SU-DHL-6 (cell line): ENCODE data around the gene ANKRD33B.
A peak's percentile ranks its signal among the peaks of the same experiment; 100 is the strongest.

Experiments
- H2AFZ ChIP-seq: fragments of 200-600 bp; sonication (generic); 2 replicates; pipeline ENCODE4 v1.6.1; 2014; ENCODE audit warnings: low read depth, mild to moderate bottlenecking, moderate library complexity, mixed read lengths, antibody characterized with exemption, low read length; ENCODE audit not compliant: severe bottlenecking
- H3F3A ChIP-seq: fragments of 200-600 bp; shearing (Covaris generic); 2 replicates; pipeline ENCODE4 v1.6.0; 2016; ENCODE audit warnings: antibody characterized with exemption, mild to moderate bottlenecking; ENCODE audit not compliant: insufficient read depth
- H3K27ac ChIP-seq: fragments of 200-600 bp; sonication (generic); 2 replicates; pipeline ENCODE4 v1.5.1; 2016; ENCODE audit warnings: low read depth, mild to moderate bottlenecking, low read length, moderate library complexity, mixed read lengths
- H3K27me3 ChIP-seq: fragments of 200-600 bp; sonication (generic), shearing (Covaris generic); 2 replicates; pipeline ENCODE4 v1.6.0; 2014; ENCODE audit warnings: mild to moderate bottlenecking, low read length
- H3K36me3 ChIP-seq: fragments of 200-600 bp; sonication (generic); 2 replicates; pipeline ENCODE4 v1.6.1; 2014; ENCODE audit warnings: mild to moderate bottlenecking, low read length, mixed read lengths
- H3K4me2 ChIP-seq: fragments of 300-600, 200-600 bp; shearing (Covaris generic), sonication (generic); 2 replicates; pipeline ENCODE4 v1.6.0; 2014; ENCODE audit warnings: low read length, low read depth, mild to moderate bottlenecking; ENCODE audit not compliant: poor library complexity, severe bottlenecking
- H3K4me3 ChIP-seq: fragments of 200-600 bp; sonication (generic); 2 replicates; pipeline ENCODE4 v1.5.1; 2014; ENCODE audit warnings: antibody characterized with exemption, low read length, mild to moderate bottlenecking, mixed read lengths; ENCODE audit not compliant: insufficient read depth, poor library complexity, severe bottlenecking
- H3K79me2 ChIP-seq: fragments of 200-600 bp; sonication (generic); 2 replicates; pipeline ENCODE4 v1.6.1; 2014; ENCODE audit warnings: mild to moderate bottlenecking, low read length, moderate library complexity; ENCODE audit not compliant: insufficient read depth
- H3K9ac ChIP-seq: fragments of 200-600 bp; sonication (generic); 2 replicates; pipeline ENCODE4 v1.7.0; 2014; ENCODE audit warnings: mild to moderate bottlenecking, low read length
- H3K9me2 ChIP-seq: fragments of 200-600 bp; sonication (generic); replicated peaks from 2 replicates; pipeline ENCODE4 v1.6.1; 2014; ENCODE audit warnings: low read length; ENCODE audit not compliant: insufficient read depth
- H3K9me3 ChIP-seq: fragments of 200-600 bp; sonication (generic); 2 replicates; pipeline ENCODE4 v1.6.1; 2014; ENCODE audit warnings: low read length, mixed read lengths; ENCODE audit not compliant: insufficient read depth
- H4K20me1 ChIP-seq: fragments of 200-600 bp; sonication (generic); 2 replicates; pipeline ENCODE4 v1.6.1; 2014; ENCODE audit warnings: low read depth, mild to moderate bottlenecking, antibody characterized with exemption, low read length, moderate library complexity, mixed read lengths
- CTCF ChIP-seq: fragments of 200-600 bp; sonication (generic); IDR thresholded peaks from one replicate; pipeline ENCODE4 v1.5.1; 2017; ENCODE audit warnings: antibody characterized with exemption, mild to moderate bottlenecking, low read length, moderate library complexity; ENCODE audit not compliant: insufficient read depth, poor library complexity, severe bottlenecking
- EZH2phosphoT487 ChIP-seq: fragments of 200-600 bp; sonication (generic), shearing (Covaris generic); conservative IDR thresholded peaks from 2 replicates; pipeline ENCODE4 v1.6.1; 2018; ENCODE audit warnings: mild to moderate bottlenecking, antibody characterized with exemption, low read length, moderate library complexity, mixed read lengths

ANKRD33B gene

GRCh38 chr5:10599862-10600284 lies 36.0 kb downstream of the ANKRD33B start:
- peak overlapping the region; percentile 82 for H3K27ac ChIP-seq
- H3K36me3 ChIP-seq: peaks cover 8% of the 10 kb centered on the region; the same call in 1 of the 2 replicates
- peak overlapping the region; percentile 56 for H3K4me2 ChIP-seq

DNA sequence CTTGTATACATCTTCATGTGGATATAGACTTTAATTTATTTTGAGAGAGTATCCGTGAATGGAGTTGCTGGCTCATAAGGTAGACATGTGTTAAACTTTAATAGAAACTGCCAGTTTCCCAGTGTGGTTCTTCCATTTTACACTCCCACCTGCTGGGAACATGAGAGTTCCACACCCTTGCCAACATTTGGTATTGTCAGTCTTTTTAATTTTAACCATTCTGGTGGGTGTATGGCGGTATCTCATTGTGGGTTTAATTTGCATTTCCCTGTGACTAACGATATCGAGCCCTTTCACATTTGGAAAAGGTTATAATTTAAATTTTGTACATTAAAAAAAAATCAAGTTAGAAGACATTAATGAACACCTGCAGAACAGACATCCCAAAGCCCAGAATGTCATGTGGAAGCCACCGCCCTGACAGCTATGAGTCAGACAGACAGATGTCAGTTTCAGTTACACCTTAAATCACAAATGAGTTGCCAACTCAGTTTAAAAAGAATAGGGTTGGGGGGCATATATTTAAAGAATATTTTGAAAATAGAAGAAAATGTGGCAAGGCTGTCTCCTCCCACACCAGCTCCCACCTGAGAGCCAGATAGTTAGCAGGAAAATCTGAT lies 36.9 kb downstream of the ANKRD33B start:
- H3K9me2 ChIP-seq: no peaks in the 10 kb centered on the region
- H3F3A ChIP-seq: peaks cover 69% of the 10 kb centered on the region
- no peak overlapping the region for H2AFZ ChIP-seq
- H3K27ac ChIP-seq: peak overlapping the region; percentile 82
- no peak for TF ChIP-seq CTCF
- no peak for TF ChIP-seq EZH2phosphoT487
- peak overlapping the region; percentile 16 for H3K4me3 ChIP-seq
- no peaks in the 10 kb centered on the region for H3K27me3 ChIP-seq
- peaks cover 68% of the 10 kb centered on the region for H3K79me2 ChIP-seq
- H3K9ac ChIP-seq: peak overlapping the region; percentile 32
- peaks cover 8% of the 10 kb centered on the region; the same call in 1 of the 2 replicates for H3K36me3 ChIP-seq
- H3K9me3 ChIP-seq: no peaks in the 10 kb centered on the region
- H3K4me2 ChIP-seq: peak overlapping the region; percentile 56
- no peaks in the 10 kb centered on the region for H4K20me1 ChIP-seq

More at GRCh38 chr5:10599862-10600284, 36.0 kb downstream of the ANKRD33B start:
- no peaks in the 10 kb centered on the region for H4K20me1 ChIP-seq
- peaks cover 60% of the 10 kb centered on the region for H3F3A ChIP-seq
- H3K79me2 ChIP-seq: peaks cover 71% of the 10 kb centered on the region
- no peaks in the 10 kb centered on the region for H3K27me3 ChIP-seq
- no peak overlapping the region for H3K9ac ChIP-seq
- H3K4me3 ChIP-seq: peak overlapping the region; percentile 16
- H2AFZ ChIP-seq: no peak overlapping the region
- H3K9me3 ChIP-seq: no peaks in the 10 kb centered on the region
- TF ChIP-seq EZH2phosphoT487 (no peak), CTCF (no peak)
- no peaks in the 10 kb centered on the region for H3K9me2 ChIP-seq

DNA sequence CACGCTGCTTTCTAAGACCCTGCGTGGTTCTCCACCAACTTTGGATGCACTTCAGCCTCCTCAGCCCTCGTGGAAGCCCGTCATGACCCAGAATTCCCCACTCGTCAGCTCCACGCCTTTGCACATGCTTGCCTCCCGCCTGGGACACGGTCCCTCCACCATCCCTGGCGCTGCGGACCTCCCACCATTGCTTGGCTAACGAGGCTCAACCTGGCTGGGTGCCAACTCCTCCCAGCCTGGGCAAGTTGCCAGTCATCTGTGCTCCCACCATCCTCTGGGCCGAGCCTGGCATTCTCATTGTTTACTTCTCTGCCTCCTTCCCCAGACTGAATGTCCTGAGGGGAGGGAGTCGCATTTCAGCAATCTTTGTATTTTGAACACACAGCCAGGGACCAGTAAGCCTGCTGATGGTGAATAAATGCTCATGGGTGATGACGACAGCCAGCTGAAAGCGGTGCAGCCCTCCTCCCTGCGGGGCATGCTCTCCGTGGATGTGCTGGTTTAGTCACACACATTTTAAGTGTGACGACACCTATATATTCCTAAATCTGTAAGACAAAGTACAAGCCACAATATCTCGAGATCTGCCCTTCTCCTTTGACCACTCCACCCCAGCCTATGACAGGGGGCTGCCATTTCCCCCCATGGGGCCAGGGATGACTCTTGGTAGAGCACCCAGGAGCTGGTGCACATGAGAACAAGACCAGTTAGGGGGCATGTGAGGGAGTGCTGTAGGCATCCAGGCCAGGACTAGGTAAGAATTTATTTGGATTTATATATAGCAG lies 37.6 kb downstream of the ANKRD33B start:
- no peak for TF ChIP-seq CTCF
- no peak for TF ChIP-seq EZH2phosphoT487
- no peaks in the 10 kb centered on the region for H4K20me1 ChIP-seq
- H3K9ac ChIP-seq: peak overlapping the region; percentile 32
- peak overlapping the region; percentile 16 for H3K4me3 ChIP-seq
- peaks cover 76% of the 10 kb centered on the region for H3F3A ChIP-seq
- H3K9me3 ChIP-seq: no peaks in the 10 kb centered on the region
- peak overlapping the region; percentile 56 for H3K4me2 ChIP-seq
- H2AFZ ChIP-seq: no peak overlapping the region
- H3K9me2 ChIP-seq: no peaks in the 10 kb centered on the region
- H3K27me3 ChIP-seq: no peaks in the 10 kb centered on the region
- peak overlapping the region; percentile 82 for H3K27ac ChIP-seq
- H3K36me3 ChIP-seq: peaks cover 4% of the 10 kb centered on the region; the same call in 1 of the 2 replicates
- H3K79me2 ChIP-seq: peaks cover 63% of the 10 kb centered on the region
